GM13976 (cell line): ENCODE results near the gene ANKRD63.
A peak's percentile ranks its signal among the peaks of the same experiment; 100 is the strongest.

ENCODE experiments used
- DNase-seq: peaks from one replicate; pipeline ENCODE4 v3.0.0; 2012; ENCODE audit warnings: low spot score
- CTCF ChIP-seq: IDR thresholded peaks from 2 replicates; pipeline ENCODE4 v1.5.1; 2012; ENCODE audit warnings: borderline replicate concordance, mild to moderate bottlenecking; ENCODE audit not compliant: insufficient read depth; ENCODE audit errors: extremely low read depth, missing control alignments, control extremely low read depth
- in situ Hi-C: fragments of 300-500 bp; cut with MboI; formaldehyde crosslinking; loops from one replicate; pipeline ENCODE4 v1.12.0; 2022; ENCODE audit warnings: low sequenced_read_pairs, mixed read lengths, inconsistent platforms; ENCODE audit not compliant: unreplicated experiment

Gene ANKRD63

GRCh38 chr15:40240619-40241221, 42.1 kb downstream of the ANKRD63 start:
- no peak for TF ChIP-seq CTCF
- peak; percentile 34 for DNase-seq
- in situ Hi-C loops, result no loop called here

- in situ Hi-C loops, result no loop called here
- peak; percentile 44 for DNase-seq
- TF ChIP-seq CTCF, result no peak
Observed at GRCh38 chr15:40239693-40240618, 42.9 kb downstream of the ANKRD63 start.

- peak; percentile 37 for DNase-seq
- TF ChIP-seq CTCF, result no peak
- in situ Hi-C loops, result no loop called here
Observed at GRCh38 chr15:40239404-40239692, 43.5 kb downstream of the ANKRD63 start.

GRCh38 chr15:40238532-40239403, 44.1 kb downstream of the ANKRD63 start, which contains the start of gene PAK6:
Gene PAK6, plus strand, starts transcription at chr15:40239063. Its CDS starts 25,723 bp downstream, at chr15:40264786.
- TF ChIP-seq CTCF, result no peak
- in situ Hi-C loops, result no loop called here
- peak; percentile 67 for DNase-seq

- TF ChIP-seq CTCF, result no peak
- in situ Hi-C loops, result no loop called here
- DNase-seq, result no peak
Observed at GRCh38 chr15:40235201-40235885, 47.5 kb downstream of the ANKRD63 start.

GRCh38 chr15:40234783-40235182, 48.1 kb downstream of the ANKRD63 start:
- TF ChIP-seq CTCF, result no peak
- in situ Hi-C loops, result no loop called here
- DNase-seq, result no peak
